Stimulated activated CD8-positive, alpha-beta memory T cell treated with anti-CD3 and anti-CD28 coated beads, Interleukin-12 subunit alpha, Interleukin-12 subunit beta, amount 100 ng/mL, for 1 hour (primary cell): ENCODE measurements around the gene EPS8L1.
"Not testable (repeated sequence)": the region's sequence is repeated elsewhere in the genome, so short reads cannot be mapped to it uniquely, and the experiment has no call there.

Experiments
- DNase-seq: peaks from one replicate; pipeline ENCODE4 v3.0.0-alpha.2; 2020; ENCODE audit warnings: low read depth

Gene EPS8L1

DNA sequence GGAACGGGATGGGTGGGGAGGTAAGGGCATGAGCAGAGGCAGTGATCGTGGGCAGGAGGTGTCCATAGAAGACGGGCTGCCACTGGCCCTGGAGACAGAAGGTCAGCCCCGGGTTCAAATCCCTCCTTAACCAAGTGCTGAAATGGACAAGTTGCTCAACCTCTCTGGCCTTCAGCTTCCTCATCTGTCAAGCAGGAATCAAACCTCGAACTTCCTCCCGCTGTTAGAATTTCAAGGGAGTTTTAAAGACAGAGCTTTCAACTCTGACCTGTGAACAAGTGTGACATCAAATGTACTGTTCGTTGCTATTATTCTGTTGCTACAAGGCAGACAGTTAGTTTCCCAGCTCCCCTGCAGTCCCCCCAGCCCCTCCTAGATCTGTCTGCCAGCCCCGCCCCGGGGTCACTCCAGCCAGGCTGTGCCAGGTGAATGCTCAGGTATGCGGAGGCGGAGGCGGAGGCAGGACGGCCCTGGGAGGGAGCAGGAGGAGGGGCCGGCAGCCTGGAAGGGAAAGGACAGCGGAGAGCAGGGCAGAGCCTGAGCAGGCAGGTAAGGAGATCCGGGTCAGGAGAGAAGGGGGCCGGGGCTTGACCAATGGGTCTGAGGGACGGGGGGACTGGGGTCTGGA is at the start of gene EPS8L1:
EPS8L1 (plus strand) TSS at position 499 of the 628 bp plus-strand sequence. CDS start 576 bp downstream, outside the sequence.
- no peak for DNase-seq

DNA sequence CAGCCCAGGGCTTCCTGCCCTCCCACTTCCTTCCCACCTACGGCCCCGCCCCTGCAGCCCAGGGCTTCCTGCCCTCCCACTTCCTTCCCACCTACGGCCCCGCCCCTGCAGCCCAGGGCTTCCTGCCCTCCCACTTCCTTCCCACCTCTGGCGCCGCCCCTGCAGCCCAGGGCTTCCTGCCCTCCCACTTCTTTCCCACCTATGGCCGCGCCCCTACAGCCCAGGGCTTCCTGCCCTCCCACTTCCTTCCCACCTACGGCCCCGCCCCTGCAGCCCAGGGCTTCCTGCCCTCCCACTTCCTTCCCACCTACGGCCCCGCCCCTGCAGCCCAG is 48.6 kb upstream of the EPS8L1 start:
- DNase-seq = not testable (repeated sequence)

DNA sequence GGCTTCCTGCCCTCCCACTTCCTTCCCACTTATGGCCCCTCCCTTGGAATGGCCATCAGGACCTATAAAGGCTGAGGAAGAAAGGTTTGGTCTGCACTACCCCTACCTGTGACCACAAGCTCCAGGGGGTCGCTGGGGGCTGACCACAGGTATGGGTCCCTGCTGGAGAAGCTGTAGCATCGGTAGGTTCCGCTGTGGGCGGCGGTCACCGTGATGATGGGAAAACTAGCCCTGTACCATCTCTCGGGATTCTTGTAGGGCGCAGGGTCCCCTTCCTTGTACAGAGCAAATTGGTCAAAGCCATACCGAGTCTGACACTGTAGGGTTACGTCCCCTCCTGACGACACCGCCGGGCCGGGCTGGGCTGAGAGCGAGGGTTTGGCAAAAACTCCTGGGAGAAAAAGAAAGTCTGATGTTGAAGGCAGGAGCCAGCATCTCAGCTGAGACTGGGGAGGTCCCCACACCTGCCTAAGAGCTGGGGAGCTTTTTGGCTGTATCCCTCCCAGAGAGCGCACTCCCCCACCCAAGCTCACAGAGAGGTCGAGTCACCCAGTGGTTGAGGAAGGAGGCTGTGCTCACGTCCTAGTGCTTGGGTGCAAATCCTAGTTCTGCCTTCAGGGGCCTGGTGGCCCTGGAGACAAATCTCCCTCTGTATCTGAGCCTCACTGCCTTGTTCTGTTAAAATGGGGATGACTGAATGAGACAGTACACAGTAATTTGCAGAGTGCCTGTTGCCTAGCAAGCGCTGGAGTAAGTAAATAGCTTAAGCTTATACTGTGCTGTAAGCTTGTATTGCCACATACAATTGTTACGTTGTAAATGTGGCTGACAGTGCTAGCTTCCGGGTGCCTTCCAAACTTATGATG is 48.0 kb upstream of the EPS8L1 start:
- DNase-seq = no peak

DNA sequence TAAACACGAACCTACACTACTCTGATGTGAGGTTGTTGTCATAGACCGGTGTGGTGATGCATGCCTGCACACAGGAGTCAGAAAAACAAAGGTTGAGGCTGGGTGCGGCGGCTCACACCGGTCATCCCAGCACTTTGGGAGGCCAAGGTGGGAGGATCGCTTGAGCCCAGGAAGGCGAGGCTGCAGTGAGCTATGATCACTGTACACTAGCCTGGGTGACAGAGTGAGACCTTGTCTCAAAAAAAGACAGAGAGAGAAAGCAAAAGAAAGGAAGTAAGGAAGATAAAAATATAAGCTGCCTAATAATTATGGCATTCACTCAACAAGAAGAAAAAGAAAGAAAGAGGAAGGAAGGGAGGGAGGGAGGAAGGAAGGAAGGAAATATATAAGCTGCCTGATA is 46.9 kb upstream of the EPS8L1 start:
- DNase-seq = no peak

DNA sequence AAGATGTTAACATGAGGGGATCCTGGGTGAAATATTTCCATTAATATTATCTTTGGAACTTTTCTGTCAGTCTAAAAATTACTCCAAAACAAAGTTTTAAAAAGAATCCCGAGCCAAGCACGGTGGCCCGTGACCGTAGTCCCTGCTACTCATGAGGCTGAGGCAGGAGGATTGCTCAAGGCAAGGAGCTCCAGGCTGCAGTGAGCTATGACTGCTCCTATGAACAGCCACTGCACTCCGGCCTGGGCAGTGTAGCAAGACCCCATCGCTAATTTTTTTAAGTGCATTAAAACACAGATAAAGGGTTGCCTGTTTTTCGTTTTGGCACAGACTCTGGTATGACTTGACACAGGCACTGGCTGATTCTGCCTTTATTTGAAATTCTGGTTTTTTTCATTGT is 44.5 kb upstream of the EPS8L1 start:
- DNase-seq = no peak

DNA sequence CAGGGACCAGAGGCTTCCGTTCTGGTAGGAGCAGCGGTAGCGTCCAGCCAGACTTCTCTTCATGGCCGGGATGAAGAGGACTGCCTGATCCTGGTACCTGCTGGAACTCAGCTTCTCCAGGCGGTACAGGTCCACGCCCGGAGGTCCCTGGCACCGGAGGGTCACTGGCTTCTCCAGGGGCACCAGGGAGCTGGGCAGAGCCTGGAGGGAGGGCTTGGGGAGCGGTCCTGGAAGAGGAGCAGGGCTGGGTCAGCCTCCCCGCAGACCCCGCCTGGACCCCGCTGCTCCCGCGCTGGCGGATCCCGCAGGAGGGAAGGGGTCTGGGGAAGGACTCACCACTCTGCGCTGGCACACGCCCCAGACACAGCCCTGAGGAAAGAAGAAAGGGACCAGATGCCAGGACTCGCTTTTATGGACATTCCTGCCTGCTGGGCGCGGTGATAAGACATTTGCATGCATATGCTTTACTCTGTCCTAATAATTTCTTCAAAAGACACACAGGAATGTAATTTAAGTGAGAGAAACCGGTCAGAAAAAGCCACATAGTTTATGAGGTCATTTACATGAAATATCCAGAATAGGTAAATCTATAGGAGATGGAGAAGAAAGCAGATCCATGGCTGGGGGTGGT is 43.4 kb upstream of the EPS8L1 start:
- DNase-seq = no peak

DNA sequence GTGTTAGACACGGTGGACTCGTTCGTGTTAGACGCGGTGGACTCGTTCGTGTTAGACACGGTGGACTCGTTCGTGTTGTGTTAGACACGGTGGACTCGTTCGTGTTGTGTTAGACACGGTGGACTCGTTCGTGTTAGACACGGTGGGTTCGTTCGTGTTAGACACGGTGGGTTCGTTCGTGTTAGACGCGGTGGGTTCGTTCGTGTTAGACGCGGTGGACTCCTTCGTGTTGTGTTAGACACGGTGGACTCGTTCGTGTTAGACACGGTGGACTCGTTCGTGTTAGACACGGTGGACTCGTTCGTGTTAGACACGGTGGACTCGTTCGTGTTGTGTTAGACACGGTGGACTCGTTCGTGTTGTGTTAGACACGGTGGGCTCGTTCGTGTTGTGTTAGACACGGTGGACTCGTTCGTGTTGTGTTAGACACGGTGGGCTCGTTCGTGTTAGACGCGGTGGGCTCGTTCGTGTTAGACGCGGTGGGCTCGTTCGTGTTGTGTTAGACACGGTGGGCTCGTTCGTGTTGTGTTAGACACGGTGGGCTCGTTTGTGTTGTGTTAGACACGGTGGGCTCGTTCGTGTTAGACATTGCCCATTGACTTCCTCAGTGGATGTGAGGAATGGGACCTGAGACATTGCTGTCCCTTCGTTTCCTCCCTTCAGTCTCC is 42.6 kb upstream of the EPS8L1 start:
- DNase-seq = not testable (repeated sequence)

DNA sequence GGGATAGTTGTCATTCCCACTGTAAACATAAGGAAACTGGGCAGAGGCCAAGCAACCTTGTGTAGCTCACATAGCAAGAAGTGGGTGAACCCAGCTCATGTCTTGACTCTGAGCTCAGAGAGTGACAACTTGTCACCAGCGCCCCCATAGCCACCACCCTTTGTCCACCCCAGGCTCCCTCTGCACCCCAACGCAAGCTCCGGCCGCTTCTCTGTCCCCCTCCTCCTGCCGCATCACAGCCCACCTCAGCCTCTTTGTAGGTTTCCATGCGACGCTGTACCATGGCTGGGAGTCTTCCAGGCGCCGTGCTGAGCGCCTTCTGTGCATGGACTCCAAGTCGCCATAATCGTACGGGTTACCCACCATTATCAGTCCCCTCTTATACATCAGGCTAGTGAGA is 40.9 kb upstream of the EPS8L1 start:
- DNase-seq = no peak

DNA sequence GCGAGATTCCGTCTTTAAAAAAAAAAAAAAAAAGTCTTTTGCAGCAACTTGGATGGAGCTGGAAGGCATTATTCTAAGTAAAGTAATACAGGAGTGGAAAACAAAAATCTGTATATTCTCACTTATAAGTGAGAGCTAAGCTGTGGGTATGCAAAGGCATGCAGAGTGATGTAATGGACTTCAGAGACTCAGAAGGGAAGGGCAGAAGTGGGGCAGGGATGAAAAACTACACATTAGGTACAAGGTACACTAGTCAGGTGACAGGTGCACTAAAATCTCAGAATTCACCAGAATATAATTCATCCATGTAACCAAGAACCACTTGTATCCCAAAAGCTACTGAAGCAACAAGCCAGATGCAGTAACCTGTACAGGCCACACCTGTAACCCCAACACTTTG is 39.6 kb upstream of the EPS8L1 start:
- no peak for DNase-seq

DNA sequence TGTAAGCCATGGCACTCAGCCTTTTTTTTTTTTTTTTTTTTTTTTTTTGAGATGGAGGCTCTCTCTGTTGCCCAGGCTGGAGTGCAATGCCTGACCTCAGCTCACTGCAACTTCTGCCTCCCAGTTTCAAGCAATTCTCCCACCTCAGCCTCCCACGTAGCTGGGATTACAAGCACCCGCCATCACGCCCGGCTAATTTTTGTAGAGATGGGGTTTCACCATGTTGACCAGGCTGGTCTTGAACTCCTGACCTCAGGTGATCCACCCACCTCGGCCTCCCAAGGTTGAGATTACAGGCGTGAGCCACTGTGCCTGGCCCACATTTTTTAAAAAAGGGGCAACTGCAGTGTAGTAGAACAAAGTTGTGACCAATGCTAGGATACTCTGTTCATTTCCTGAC is 38.1 kb upstream of the EPS8L1 start:
- DNase-seq = not testable (repeated sequence)

DNA sequence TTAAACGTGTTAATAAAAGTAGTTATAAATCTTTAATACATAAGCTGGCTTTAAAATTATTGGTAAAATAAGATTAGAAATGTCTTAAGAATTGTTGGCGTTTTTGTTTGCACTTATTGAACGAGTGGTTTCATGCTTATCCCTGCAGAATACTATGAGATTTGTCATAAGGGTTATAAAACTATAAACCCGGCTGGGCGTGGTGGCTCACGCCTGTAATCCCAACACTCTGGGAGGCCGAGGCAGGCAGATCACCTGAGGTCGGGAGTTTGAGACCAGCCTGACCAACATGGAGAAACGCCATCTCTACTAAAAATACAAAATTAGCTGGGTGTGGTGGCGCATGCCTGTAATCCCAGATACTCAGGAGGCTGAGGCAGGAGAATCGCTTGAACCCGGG is 35.0 kb upstream of the EPS8L1 start:
- not testable (repeated sequence) for DNase-seq

DNA sequence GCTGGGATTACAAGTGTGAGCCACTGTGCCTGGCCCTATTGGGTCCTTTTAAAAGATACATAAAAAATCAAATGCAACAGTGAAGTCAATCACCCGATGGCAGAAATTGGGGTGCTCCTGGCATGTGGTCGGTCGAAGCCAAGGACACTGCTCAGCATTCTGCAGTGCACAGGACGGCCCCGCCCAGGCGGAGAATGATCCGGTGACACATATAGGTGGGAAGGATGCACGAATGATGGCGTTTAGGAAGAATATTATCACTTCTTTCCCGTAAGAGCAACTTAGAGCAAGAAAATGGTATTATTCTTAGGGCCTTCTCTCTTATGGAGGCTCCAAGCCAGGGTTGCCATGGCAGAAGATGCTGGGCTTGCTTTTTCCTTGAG is 34.4 kb upstream of the EPS8L1 start:
- no peak for DNase-seq

DNA sequence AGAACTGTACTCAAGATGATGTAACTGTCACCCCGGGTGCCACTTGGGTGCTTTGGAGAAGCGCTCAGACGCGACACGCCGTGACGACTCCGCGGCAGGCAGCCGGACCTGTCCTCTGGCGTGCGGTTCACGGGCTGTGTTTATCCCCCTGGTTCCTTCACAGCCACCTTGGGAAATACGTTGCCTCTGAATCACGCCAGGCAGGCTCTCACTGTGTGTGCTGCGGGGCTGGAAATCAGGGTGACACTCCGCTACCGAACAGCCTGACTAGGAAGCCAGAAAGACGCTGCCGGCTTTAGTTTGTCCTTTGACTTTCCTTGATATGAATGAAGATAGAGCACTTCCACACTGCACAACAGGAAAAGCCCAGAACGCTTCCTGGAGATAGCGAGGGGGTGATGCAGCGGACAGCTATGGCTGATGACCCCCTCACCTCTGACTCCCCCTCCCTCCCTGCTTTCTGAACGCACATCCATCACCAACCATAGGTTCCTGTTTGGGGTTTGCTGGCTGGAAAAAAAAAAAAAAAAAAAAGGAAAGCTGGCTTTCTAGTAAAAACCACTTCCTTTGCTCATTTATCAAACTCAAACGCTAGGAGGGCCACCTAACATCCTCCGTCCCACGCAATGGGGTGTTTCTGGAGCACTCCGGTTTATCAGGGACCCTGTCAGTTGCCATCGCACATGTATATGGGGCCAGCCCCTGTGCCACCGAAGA is 33.9 kb upstream of the EPS8L1 start:
- DNase-seq = no peak

DNA sequence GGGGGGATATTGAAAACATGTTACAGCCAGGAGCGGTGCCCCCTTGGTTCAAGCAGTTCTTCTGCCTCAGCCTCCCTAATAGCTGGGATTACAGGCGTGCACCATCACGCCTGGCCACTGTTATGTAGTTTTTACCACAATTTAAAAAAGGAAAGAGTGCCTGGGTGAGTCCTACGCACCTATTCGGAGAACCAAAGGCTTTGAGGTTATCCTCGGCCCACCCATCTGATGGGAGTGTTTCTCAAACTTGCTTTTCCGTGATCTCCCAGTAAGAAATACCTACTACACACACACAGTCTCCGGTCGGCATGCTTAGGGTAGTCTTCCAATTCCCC is 33.4 kb upstream of the EPS8L1 start:
- DNase-seq = no peak

DNA sequence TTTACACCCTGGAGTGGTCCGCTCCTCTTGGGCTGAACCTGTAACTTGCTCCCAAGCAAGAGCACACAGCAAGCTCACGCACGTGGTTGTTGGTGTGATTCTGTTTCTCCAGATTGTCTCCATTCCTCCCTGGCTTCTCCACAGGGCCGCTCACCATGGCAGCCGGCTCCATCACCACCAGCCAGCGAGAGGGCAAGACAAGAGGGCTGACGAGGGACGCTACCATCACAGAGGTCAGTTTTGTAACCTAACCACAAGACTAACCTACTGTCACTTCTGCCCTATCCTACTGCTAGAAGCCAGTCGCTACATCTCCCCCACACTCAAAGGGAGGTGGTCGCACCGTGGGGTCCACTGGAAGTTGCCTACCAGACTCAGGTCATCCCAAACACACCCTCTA is 33.0 kb upstream of the EPS8L1 start:
- DNase-seq = no peak

DNA sequence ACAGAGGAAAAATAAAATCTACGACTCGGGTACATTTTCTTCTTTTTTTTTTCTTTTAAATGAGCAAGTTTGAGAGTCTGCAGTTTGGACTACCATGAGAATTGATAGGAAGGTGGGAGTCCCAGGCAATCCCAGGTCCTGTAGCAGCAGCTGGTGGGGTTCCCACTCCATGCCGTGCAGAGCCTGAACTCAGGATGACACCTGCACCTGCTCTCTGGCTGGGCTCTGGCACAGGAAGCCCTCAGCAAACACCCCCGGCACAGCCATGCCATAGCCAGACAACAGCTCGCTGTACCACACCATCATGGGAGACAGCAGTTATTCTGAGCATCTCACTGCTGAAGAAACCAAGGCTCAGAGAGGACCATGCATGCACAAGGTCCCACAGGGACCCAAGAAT is 31.4 kb upstream of the EPS8L1 start:
- DNase-seq = no peak

DNA sequence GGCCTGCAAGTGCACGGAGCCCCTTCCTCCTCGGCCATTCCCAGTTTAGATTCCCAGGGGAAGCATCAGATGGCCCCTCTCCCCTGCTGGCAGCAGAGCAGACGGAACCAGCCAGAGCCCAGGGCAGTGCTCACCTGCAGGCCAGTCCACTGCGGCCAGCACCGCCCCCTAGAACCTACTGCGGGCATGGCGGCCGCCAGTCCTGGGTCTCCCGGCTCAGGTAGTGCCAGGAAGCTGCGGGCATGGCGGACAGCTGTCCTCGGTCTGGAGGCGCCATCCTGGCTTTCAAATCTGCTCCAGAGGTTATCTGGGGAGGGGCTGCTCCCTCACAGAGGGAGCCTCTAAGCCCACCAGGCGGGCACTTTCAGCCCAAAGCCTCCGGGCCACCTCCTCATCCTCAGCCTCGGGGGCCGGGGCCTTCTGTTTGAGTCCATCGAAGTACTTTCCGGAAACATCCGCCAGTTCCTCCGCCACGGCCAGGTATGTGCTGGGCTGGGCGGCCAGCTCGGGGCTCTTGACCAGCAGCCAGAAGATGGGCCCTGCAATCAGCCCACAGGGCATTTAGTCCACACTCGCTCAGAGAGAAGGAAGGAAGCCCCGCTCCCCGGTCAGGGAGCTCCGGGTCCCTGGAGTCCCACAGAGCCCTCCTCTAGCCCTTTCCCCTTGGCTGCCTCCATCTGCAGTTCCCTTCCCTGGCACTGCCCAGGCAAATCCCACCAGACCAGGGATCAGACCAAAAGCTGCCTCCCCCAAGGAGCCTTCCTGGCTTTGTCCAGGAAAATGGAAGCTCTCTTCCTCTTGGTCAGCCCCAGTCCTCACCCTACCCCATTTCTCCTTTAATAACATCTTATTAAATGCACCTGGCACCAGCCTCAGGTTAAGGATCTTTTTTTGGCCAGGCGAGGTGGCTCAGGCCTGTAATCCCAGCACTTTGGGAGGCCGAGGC is 30.6 kb upstream of the EPS8L1 start:
- no peak for DNase-seq

DNA sequence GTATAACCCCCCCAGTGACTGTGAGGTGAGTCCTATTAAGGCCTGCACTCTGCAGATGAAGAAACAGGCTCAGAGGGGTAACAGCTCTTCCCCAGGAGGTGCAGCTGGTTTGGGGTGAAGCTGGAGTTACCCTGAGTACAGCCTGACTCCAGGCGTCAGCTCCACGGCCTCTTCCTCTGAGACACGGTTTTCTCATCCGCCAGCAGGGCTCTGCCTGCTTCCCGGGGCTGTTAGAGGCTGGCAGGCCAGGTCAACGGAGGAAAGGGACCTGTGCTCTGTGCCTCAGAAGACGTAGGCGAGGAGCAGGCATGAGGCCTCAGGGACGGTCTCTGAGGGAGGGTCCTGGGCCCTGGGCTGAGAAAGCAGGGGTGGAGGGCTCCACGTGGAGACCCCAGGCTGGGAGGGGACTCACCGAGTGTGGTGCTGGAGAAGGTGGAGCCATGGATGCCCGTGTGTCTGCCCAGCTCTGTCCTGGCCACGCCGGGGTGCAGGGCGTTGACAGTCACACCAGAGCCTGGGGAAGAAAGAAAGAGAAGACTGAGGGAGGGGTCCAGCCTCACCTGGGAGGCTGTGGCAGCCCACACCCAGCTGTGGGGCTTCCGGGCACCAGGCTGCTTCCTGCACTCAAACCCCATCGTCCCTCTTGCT is 28.6 kb upstream of the EPS8L1 start:
- DNase-seq = no peak

DNA sequence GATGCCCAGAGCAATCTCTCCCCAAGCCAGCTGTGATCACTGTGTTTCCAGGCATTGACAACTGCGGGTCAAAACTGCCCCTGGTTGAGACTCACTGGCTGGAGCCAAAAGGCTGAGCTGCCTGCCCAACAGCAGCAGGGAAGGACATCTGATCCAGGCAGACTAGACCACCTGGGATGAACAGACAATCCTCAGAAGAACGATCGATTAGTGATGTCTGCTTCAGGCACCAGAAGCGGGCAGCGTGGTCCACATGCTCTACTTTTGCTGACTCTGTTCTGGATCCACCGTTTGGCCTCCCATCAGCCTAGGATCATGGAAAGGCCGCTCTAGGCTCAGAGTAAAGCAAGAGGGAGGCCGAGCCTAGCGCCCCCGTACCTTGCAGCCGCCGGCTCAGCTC is 27.7 kb upstream of the EPS8L1 start:
- no peak for DNase-seq

DNA sequence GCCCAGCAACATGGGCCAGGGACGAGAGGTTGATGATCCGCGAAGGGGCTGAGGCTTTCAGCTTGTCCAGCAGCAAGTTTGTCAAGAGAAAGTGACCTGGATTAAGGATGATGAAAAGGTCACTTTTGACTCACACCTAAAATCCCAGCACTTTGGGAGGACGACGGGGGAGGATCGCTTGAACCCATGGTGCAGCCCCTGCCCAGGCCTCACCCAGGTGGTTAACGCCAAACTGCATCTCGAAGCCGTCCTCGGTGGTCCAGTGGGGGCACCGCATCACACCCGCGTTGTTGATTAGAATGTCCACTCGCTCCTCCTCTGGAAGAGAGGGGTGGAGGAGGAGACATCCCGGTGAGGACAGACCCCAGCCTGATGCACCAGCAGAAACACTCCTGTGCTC is 27.2 kb upstream of the EPS8L1 start:
- no peak for DNase-seq
